Endothelial cell (in vitro differentiated cells): ENCODE measurements around the gene INSIG2. TPM values are rescaled to one million over a fixed set of nuclear protein-coding genes. Genes with fewer than 3 reads are reported as not detected.
A peak's percentile ranks its signal among the peaks of the same experiment; 100 is the strongest.

Source experiments
- DNase-seq: peaks from one replicate; pipeline ENCODE4 v3.0.0; 2021; ENCODE audit warnings: low spot score
- H3K27ac Mint-ChIP-seq: one replicate; pipeline ENCODE4 v1.8.0; 2021; ENCODE audit warnings: mixed read lengths, inconsistent platforms; ENCODE audit not compliant: unreplicated experiment
- H3K27me3 Mint-ChIP-seq: one replicate; pipeline ENCODE4 v1.8.0; 2021; ENCODE audit warnings: mild to moderate bottlenecking, moderate library complexity, mixed read lengths, inconsistent platforms; ENCODE audit not compliant: unreplicated experiment
- H3K36me3 Mint-ChIP-seq: one replicate; pipeline ENCODE4 v1.8.0; 2021; ENCODE audit warnings: mild to moderate bottlenecking, low read depth, mixed read lengths, inconsistent platforms; ENCODE audit not compliant: unreplicated experiment
- H3K4me1 Mint-ChIP-seq: one replicate; pipeline ENCODE4 v1.8.0; 2021; ENCODE audit warnings: mild to moderate bottlenecking, mixed read lengths, inconsistent platforms; ENCODE audit not compliant: unreplicated experiment
- H3K4me3 Mint-ChIP-seq: one replicate; pipeline ENCODE4 v1.8.0; 2021; ENCODE audit warnings: mild to moderate bottlenecking, mixed read lengths, inconsistent platforms; ENCODE audit not compliant: unreplicated experiment
- H3K9me3 Mint-ChIP-seq: one replicate; pipeline ENCODE4 v1.8.0; 2021; ENCODE audit warnings: mixed read lengths, inconsistent platforms; ENCODE audit not compliant: unreplicated experiment
- long read RNA-seq: library from polyadenylated mRNA; unstranded; transcript quantifications from one replicate; pipeline ENCODE4 v2.0.0, GENCODE V29; 2020; ENCODE audit not compliant: unreplicated experiment
- total RNA-seq: library from RNA; stranded (reverse); fragmentation: NEBNext Ultra II Directional; extraction: Animal tissue kit (Norgen Biotek cat#: 25700); gene quantifications from one replicate; pipeline ENCODE4 v1.2.1, GENCODE V29; 2021; ENCODE audit not compliant: unreplicated experiment
- TF ChIP-seq, protein P1 (sequence below): fragments of 200-600 bp; sonication (generic); IDR thresholded peaks from one replicate; pipeline ENCODE4 v1.5.0; 2021; ENCODE audit warnings: antibody characterized with exemption; ENCODE audit not compliant: unreplicated experiment

INSIG2 gene
- 21.2 TPM for total RNA-seq
- long read RNA-seq, partial matches to known transcripts, result 3 of 7 reads
- long read RNA-seq, other reads (novel, unspliced or antisense), result 2 of 7 reads

DNA sequence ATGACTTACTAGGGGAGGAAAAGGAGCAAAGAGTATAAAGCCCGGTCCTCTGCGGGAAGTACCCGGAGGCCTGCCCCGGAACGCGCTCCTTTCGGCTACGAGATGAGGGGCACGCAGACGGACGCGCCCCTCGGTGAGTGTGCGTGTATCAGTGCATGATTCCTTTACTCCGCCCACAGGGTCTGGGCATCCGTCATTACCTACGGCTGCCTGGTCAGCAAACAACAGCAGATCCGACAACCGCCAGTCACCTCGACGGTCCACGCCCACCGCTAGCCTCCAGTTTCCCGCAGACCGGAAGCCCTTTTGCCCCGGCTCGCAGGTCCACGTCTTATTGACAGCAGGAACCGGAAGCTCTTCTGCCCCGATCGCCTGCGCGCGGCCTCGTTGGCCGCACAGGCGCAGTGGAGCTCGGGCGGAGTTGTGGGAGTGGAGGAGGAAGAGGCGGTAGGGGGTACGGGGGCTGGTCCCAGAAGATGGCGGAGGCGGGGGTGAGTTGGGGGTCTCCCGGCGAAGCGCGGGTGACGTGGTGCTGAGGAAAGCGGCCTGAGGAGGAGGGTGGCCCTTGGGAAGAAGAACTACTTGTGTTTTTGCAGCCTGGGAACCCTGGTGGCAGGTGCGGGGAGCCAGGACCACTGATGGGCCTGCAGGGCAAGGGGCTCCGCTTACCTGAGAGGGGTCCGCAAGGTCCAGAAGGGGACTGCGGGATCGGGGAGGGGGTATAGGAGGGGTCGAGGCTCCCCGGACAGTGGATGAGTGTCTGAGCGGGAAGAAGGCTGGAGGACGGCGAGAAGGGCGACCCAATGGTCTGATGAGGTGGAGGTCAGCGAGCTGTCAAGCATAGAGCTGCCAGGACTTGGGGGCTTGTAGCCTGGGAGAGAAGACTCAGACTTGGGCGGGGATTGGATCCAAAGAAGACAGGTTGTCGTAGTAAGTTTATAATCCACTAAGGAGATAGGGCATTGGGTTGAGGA is at the start of gene INSIG2:
TSS of gene INSIG2 (plus strand) at position 421 of the 974 bp plus-strand sequence. CDS start 8,086 bp downstream, outside the sequence.
- H3K36me3 Mint-ChIP-seq, result no peaks in the 10 kb centered on the region
- TF ChIP-seq, protein P1, sequence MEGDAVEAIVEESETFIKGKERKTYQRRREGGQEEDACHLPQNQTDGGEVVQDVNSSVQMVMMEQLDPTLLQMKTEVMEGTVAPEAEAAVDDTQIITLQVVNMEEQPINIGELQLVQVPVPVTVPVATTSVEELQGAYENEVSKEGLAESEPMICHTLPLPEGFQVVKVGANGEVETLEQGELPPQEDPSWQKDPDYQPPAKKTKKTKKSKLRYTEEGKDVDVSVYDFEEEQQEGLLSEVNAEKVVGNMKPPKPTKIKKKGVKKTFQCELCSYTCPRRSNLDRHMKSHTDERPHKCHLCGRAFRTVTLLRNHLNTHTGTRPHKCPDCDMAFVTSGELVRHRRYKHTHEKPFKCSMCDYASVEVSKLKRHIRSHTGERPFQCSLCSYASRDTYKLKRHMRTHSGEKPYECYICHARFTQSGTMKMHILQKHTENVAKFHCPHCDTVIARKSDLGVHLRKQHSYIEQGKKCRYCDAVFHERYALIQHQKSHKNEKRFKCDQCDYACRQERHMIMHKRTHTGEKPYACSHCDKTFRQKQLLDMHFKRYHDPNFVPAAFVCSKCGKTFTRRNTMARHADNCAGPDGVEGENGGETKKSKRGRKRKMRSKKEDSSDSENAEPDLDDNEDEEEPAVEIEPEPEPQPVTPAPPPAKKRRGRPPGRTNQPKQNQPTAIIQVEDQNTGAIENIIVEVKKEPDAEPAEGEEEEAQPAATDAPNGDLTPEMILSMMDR, result no peak
- peak within 1 kb of the TSS; percentile 83 for H3K4me3 Mint-ChIP-seq
- peaks cover 7% of the 10 kb centered on the region for H3K4me1 Mint-ChIP-seq
- peak; percentile 89 for DNase-seq
- peak within 1 kb of the TSS; percentile 85 for H3K27ac Mint-ChIP-seq
- no peaks in the 10 kb centered on the region for H3K9me3 Mint-ChIP-seq
- H3K27me3 Mint-ChIP-seq, result no peaks in the 10 kb centered on the region

GRCh38 chr2:118040891-118041290 is 47.4 kb upstream of the INSIG2 start:
- H3K9me3 Mint-ChIP-seq, result no peaks in the 10 kb centered on the region
- no peak overlapping the region for H3K27ac Mint-ChIP-seq
- peaks cover 4% of the 10 kb centered on the region for H3K4me1 Mint-ChIP-seq
- H3K27me3 Mint-ChIP-seq, result peaks cover 5% of the 10 kb centered on the region
- no peak for DNase-seq
- H3K36me3 Mint-ChIP-seq, result no peaks in the 10 kb centered on the region
- TF ChIP-seq, protein P1, result no peak
- no peak overlapping the region for H3K4me3 Mint-ChIP-seq

DNA sequence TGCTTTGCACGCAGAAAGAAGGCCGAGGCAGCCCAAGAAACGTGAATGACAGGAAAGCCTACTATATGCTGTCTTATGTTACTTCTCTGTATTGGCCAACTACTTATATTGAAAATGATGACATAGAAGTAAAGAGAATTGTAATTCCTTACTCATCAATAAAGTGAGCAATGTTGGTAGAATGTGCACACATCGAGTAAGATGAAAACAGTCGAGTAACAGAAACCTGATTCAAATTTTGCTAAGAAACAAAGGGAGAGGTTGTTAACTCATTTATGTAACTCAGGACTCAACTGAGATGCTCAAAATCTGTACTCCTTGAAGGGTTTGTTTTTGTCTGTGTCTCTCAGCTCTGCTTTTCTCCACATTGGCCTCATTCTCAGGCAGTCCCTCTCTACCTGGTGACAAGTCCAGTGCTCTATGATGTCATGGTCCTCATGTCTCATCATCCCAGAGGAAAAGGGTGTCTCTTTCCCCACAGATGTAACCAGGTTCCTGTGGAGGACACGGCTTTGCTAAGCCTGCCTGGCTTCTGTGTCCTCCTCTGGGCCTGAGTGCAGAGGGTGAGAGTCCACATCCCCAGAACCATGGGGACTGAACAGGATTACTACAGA is 44.1 kb upstream of the INSIG2 start:
- Mint-ChIP-seq H3K36me3 (no peaks in the 10 kb centered on the region), H3K27ac (no peak overlapping the region), H3K4me3 (no peak overlapping the region), H3K27me3 (peaks cover 2% of the 10 kb centered on the region), H3K4me1 (peaks cover 4% of the 10 kb centered on the region), H3K9me3 (no peaks in the 10 kb centered on the region)
- TF ChIP-seq, protein P1, result no peak
- no peak for DNase-seq

- Mint-ChIP-seq H3K4me1 (no peaks in the 10 kb centered on the region), H3K9me3 (no peaks in the 10 kb centered on the region), H3K36me3 (no peaks in the 10 kb centered on the region), H3K27me3 (no peaks in the 10 kb centered on the region), H3K4me3 (no peak overlapping the region), H3K27ac (no peak overlapping the region)
- TF ChIP-seq, protein P1, result no peak
- DNase-seq, result no peak
These were observed 43.4 kb upstream of the INSIG2 start for GRCh38 chr2:118044854-118045253.
